IPS-18c (cell line): ENCODE results near the gene IHH.

Source experiments
- H3K4me3 ChIP-seq: 2 replicates; pipeline ENCODE4 v1.7.0; 2013; ENCODE audit warnings: low read depth, mild to moderate bottlenecking, low read length, moderate library complexity; ENCODE audit not compliant: insufficient read depth
- H3K9me3 ChIP-seq: one replicate; pipeline ENCODE4 v1.6.1; 2013; ENCODE audit warnings: mild to moderate bottlenecking, low read length, moderate library complexity; ENCODE audit not compliant: control insufficient read depth, insufficient read depth

Gene IHH

DNA sequence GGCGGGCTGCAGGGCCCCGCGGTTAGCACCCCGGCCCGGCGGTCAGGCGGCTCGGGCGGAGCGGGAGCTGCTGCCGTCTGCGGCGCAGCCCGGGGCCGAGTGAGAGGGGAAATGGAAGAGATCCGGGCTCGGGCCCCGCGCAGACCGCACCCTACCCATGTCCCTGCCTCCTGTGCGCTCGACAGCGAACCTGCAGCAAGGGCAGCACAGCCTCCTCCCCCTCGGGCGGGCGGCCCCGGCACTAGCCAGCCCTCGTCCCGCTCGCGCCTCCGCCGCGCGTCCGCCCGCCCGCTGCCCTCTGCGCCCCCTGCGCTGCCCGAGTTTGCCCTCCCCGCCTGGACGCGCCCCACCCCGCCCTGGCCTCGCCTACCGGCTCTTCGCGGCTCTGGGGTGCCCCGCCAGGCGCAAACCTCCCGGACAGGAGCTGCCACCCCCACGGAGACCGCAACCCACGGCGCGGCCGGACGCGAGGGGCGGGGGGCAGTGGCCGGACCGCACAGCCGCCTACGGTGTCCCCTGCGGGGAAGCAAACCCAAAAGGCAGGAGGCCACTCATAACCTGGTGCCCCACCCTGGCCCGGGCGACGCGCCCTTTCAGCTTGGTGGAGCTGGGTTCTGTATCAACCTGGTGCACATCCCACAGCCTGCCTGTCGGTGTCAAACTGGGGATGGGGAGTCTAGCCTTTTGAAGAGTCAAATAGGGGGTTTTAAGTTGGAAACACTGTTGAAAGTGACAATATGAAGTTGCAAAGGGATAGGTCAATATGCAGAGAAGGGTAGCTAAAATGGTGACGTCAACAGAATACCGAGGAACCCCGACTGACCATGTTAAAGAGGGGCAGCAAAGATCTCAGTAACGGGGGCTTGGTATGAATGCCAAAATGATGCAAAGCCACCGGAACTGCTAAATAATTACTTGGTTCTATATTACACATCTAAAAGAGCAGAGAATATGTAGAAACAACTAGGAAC, at the start of gene IHH:
Gene IHH, minus strand, starts transcription at position 101 of the 971 bp plus-strand sequence. CDS start 454 bp downstream, outside the sequence.
- peak within 1 kb of the TSS; percentile 49 for H3K4me3 ChIP-seq
- no peaks in the 10 kb centered on the region for H3K9me3 ChIP-seq

DNA sequence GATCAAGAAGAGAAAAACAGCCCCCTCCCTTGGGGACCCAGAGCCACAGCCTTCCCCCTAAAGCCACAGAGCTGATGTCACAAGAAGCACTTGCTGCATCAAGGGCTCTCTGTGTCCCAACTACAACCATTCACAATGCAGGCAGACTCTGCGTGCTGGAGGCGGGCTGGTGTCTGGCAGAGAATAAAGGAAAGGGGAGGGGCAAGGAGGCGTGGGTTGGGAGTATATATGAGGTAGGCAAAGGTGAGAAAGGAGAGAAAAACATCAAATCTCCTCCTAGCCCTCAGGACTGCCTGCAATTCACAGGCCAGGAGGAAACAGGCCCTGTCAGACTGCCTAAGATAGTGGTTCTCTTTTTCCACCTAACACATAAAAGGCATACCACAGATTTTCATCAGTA, 48.8 kb upstream of the IHH start:
- Histone ChIP-seq H3K9me3 (no peaks in the 10 kb centered on the region), H3K4me3 (no peak overlapping the region)

DNA sequence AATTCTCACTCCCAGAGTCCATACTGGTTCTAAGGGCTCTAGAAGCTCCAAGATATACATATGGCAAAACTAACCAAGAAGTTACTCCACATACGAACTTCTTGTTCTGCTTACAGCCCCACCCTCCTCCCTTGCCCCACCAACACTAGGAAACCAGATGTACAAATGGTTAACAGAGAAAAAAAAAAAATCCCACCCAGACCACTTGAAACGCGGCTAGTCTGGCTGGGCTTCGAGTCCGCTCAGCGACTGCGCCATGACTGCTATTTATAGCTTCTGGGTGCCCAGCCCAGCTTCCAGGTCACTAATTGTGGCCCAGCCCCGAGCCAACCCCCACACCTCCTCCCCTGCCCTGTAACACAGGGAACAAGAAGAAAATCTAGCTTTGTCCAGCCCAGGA, 47.0 kb upstream of the IHH start:
- no peak overlapping the region for H3K4me3 ChIP-seq
- no peaks in the 10 kb centered on the region for H3K9me3 ChIP-seq

DNA sequence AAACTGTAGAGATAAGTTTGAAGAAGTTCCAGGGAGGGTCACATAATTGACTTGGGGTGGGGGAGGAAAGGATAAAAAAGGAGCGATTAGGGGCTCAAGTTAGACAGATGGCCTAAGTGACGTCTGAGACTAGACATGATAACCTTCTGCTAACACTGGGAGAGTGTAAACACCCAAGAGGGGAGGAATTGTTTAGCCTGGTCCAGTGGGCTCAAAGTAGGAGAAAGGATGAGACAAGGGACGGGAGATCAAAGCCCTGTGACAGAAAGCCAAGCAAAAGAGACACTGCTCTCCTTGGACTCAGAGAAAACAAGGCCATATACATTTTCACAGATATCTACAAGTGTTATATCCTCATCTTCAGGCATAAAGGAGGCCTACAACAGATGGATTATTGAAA, 45.5 kb upstream of the IHH start:
- Histone ChIP-seq H3K4me3 (no peak overlapping the region), H3K9me3 (no peaks in the 10 kb centered on the region)

DNA sequence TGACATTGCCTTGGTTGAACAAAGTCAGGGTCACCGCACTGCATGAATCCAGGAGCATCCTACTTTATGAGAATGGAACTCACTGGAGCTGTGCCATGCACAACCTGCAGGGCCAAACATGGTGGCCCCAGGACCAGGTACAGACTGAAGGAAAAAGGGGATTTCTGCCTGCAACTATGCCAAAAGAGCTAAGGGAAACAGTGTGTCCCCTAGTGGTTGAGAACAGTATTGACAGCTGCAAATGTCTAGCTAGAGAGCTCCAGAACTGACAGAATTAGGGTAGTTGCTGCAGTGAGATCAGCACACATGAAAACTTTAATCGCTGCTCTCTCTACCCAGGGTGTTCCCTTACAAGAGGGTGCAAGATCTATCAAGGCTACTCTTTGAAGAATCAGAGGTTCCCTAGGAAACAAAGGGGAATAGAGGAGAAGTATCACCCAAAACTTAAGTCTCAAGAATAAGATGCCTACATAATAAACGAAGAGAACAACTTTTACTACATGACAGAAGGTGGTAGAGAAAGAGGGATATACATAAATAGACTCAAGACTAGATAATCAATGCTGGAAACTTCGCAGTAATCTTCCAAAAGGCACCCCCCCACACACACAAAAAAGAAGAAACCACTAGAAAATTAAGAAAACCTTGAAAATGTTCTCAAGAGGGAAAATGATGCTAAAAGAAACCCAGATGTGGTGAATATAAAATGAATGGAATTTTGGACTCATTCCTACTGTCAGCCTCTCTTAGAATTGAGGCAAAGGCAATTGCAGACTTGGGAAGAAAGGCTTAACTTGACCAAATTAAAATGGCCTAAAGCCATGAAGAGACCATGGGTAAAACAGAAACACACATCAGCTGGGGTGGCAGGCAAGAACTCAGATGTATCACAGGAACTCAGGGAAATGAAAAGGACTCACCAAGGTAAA, 43.6 kb upstream of the IHH start:
- peaks cover 2% of the 10 kb centered on the region for H3K9me3 ChIP-seq
- no peak overlapping the region for H3K4me3 ChIP-seq

DNA sequence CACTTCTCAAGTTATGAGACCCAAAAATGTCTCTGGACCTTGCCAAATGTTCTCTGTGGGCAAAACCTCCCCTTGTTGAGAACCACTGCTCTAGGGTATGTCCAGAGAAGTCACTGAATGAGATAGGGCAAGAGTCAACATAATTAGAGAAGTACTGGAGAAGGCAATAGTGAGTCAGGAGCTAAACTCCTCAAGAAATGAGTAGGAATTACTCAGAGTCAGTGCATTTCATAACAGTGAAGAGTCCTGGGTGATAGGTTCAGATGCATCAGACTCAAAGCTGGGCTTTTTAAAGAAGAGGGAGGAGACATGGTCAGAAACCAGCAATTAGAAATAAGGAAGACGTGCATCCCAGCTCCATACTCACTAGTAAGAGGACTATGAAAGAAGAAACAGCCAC, 38.6 kb upstream of the IHH start:
- Histone ChIP-seq H3K9me3 (peaks cover 2% of the 10 kb centered on the region), H3K4me3 (no peak overlapping the region)

DNA sequence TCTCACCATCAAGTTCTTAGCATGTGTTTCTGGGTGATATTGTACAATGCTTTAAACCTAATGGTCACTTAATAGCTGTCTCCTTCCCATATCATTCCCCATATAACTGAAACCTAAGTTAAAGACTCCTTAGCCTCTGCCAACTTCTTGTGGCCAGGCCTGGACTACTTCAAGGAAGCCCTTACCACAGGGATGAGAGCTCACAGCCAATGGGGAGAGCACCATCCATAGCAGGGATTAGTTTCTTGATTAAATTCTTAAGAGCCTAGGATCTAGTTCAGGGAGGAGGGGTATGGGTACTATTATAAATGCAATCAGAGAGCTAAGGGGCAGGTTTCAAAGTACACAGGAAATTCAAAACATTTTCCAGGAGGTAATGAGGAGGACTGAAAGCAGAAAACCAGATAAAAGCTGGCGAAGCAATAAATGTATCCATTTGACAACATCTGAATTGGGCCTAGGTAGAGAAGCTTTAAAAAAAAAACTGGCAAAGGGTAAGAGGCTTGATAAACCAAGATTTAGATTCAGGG, 34.8 kb upstream of the IHH start:
- no peak overlapping the region for H3K4me3 ChIP-seq
- peaks cover 2% of the 10 kb centered on the region for H3K9me3 ChIP-seq

DNA sequence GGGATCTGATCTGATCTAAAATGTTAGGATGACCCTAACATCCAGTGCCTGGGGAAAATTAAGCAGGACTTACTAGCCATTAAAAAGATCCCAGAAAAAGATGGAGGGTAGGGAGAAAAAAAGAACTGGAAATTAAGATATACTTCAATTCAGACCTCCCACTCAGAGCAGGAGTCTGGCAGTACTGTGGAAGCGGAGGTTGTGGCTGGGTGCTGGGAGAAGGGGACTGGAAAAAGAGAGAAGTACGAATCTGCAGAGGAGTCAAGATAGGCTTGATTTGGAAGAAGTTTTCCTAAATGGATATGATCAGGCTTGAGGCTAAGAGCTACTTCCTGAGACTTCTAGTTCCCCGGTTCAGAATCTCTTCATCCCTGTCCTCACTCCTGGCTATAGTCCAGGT, 33.5 kb upstream of the IHH start:
- H3K4me3 ChIP-seq: no peak overlapping the region
- H3K9me3 ChIP-seq: no peaks in the 10 kb centered on the region

DNA sequence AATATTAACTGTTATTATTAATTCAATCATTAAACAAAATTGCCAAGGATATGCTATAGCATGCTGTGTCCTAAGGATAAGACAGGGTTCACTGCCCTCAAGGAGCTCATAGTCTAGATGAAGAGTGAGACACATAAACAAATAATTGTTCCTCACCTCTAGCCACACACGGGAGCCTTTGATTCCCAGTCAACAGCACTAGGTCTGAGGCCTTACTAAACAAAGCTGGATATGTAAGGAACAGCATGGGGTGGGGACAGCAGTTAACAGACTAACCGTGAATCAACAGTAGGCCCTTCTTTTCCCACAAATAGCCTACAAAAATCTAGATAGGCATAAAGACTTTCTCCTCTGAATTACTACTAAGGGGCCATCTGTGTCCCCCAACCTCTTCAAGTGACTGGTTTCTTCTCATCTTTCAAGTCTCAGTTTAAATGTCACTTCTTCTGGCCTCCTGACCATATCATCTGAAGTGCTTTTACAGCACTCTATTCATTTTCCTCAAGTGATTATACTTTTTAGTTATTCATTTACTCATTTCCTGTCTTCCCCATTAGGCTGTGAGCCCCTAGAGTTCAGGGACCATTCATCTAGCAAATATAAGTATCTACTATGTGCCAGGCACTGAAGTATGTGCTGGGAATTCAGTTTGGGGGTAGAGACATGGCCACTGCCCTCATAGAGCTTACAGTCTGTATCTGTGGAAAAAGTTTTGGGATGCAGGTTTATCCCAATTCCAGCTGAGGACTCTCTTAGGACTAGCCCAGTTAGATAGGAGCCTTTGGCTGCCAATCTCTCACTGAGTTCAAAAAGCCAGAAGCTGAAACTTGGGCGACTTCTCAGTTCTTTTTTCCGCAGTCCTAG, 29.9 kb upstream of the IHH start:
- no peaks in the 10 kb centered on the region for H3K9me3 ChIP-seq
- H3K4me3 ChIP-seq: no peak overlapping the region

DNA sequence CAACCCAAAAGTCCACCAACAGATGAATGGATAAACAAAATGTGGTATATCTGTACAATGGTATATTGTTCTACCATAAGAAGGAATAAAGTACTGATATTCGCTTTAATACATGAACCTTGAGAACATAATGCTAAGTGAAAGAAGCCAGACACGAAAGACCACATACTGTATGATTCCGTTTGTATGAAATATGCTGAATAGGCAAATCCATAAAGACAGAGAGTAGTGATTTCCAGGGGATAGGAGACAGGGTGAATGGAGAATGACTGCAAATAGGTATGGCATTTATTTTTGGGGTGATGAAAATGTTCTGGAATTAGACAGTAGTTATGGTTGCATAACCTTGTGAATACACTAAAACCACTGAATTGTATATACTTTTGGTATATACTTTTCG, 28.6 kb upstream of the IHH start:
- Histone ChIP-seq H3K4me3 (no peak overlapping the region), H3K9me3 (no peaks in the 10 kb centered on the region)

DNA sequence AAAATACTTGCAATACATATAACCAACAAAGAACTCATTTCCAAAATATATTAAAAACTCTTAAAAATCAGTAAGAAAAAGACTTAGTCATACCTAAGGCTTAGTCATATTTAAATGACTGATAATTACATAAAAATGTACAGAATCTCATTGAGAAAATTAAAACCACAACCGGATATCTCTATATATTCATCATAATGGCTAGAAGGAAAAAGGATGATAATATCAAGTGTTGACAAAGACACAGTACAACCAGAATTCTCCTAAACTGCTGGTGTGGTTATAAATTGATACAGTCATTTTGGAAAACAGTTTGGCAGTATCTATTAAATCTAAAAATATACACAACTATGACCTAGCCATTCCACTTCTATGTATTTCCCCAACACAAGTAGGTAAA, 27.1 kb upstream of the IHH start:
- H3K4me3 ChIP-seq: no peak overlapping the region
- no peaks in the 10 kb centered on the region for H3K9me3 ChIP-seq

DNA sequence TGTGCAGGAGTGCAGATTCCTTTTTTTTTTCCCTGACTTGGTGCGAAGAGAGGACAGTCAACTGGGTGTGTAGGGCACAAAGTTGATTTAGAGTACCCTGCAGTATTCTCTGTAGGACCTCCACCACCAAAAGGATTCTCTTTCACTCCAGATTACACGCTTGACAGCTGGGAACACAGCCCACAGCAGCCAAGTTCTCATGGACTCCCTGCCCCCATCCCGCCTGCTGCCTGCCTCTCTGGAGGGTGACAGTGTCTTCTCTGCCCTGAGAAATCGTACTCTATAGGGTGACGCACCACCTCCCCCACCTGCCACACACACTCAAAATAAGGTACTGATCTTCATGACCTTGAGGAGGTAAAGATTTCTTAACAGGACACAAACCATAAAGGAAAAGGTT, 26.6 kb upstream of the IHH start:
- H3K4me3 ChIP-seq: no peak overlapping the region

DNA sequence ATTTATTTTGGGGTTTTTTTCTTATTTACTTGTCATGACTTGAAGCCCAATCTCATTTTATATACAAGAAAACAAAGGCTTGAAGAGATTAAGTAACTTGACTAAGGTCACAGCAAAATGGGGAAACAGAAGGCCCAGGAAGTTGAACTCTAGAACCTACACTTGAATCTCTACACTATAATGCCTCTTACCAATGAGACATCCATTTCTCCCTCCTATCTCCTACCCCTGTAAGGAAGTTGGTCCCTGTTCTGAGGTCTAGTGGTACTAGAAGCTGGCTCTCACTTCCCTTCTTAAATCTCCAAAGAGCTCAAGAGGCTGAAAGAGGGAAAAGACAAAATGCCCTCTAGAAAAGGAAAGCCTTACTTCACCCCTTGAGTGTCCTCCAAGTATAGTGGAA, 25.5 kb upstream of the IHH start:
- Histone ChIP-seq H3K4me3 (no peak overlapping the region), H3K9me3 (no peaks in the 10 kb centered on the region)

More for the DNA sequence above, 26.6 kb upstream of the IHH start:
- no peaks in the 10 kb centered on the region for H3K9me3 ChIP-seq

DNA sequence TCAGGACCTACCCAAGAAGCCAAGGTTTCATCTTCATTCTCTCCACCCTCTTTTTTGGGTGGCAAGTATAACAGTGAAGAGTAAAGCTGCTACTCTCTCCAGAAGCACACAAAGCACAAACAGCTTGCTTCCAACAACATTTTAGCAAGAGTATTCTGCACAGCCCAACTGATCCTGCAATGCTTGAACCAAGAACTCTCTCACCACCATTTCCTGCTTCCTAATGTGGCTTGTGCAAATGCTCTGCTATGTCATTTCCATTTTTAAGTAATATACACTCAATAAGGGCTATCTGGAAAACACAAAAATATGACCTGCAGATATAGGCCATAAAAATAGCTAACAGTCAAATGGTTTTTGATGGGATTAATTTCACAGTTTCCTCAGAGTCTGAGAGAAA, 24.1 kb upstream of the IHH start:
- H3K9me3 ChIP-seq: no peaks in the 10 kb centered on the region
- H3K4me3 ChIP-seq: no peak overlapping the region

DNA sequence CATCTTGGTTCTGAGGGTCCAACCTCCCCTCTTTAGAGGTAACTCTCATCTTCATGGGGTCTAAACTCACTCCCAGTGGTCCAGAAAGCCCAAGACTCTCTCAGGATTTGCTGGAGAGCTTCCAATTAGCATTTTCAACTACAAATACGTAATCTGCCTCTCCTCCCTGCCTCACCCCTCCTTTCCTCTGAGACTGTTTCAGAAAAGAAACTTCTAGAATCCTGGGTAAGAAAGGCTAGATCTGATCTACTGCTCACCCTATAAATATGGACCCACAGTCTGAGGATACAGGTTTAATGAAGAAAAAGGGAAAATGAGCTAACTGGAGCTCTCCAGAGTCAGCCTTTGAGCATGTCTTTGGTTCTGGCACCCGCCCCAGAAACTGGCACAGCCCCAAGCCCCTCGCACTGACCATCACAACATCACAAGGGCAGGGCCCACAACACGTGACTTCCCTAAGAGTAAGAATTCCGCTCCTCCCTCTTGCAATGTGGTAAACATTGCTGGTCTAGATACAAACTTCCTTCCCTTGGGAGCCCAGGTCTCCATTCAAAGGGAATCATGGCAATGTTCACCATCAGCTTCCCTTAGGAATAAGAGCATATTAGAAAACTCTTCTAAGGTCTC, 21.7 kb upstream of the IHH start:
- Histone ChIP-seq H3K9me3 (no peaks in the 10 kb centered on the region), H3K4me3 (no peak overlapping the region)

DNA sequence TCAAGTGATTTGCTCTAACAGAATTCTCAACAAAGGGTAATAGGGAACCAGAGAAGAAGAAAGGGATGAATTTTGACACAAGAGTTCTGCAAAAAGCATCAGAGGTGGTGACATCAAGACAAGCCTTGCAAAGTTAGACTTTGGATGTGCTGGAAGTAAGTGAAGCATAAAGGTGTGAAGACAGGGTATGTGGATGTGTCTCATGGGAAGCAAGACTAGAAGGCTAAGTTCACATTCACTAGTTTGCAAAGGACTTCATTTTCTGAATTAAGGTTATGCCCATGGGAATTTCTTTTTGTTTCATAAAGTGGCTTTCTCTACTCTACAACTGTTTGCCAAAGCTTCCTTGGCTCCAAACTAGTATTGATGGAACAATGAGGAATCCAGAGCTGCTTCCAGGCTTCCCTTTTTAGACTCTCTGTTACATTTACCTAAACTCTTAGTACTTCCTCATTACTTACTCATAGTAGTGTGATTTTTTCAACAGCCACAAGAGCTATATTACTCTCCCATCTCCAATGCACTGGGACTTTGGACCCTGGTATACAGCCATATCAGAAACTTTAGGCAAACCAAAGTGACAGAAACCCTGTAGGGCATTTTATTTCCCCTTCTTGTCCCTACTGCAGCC, 21.1 kb upstream of the IHH start:
- H3K9me3 ChIP-seq: no peaks in the 10 kb centered on the region
- H3K4me3 ChIP-seq: no peak overlapping the region
